H9 (cell line): ENCODE measurements around the gene NCBP1. TPM values are rescaled to one million over a fixed set of nuclear protein-coding genes. Genes with fewer than 3 reads are reported as not detected.

ENCODE experiments used
- DNase-seq: peaks from one replicate; pipeline ENCODE4 v3.0.0-alpha.2; 2017
- H2AFZ ChIP-seq: one replicate; pipeline ENCODE4 v1.6.1; 2013; ENCODE audit warnings: mild to moderate bottlenecking, low read length, control low read depth, moderate library complexity
- H2AK5ac ChIP-seq: 2 replicates; pipeline ENCODE4 v1.6.1; 2013; ENCODE audit warnings: low read length, control low read depth, mixed read lengths; ENCODE audit not compliant: insufficient read length
- H2BK120ac ChIP-seq: one replicate; pipeline ENCODE4 v1.6.1; 2013; ENCODE audit warnings: low read depth, mild to moderate bottlenecking, low read length, control low read depth, inconsistent platforms; ENCODE audit not compliant: poor library complexity, severe bottlenecking
- H2BK12ac ChIP-seq: 2 replicates; pipeline ENCODE4 v1.6.1; 2013; ENCODE audit warnings: low read length, control low read depth, mixed read lengths, low read depth; ENCODE audit not compliant: insufficient read length
- H2BK15ac ChIP-seq: 2 replicates; pipeline ENCODE4 v1.6.1; 2013; ENCODE audit warnings: low read depth, low read length, control low read depth
- H2BK20ac ChIP-seq: one replicate; pipeline ENCODE4 v1.6.1; 2013; ENCODE audit warnings: low read depth, mild to moderate bottlenecking, low read length, control low read depth, inconsistent platforms; ENCODE audit not compliant: poor library complexity, severe bottlenecking
- H2BK5ac ChIP-seq: 2 replicates; pipeline ENCODE4 v1.6.1; 2013; ENCODE audit warnings: low read length, control low read depth, mixed read lengths; ENCODE audit not compliant: insufficient read length
- H3K14ac ChIP-seq: 2 replicates; pipeline ENCODE4 v1.6.1; 2013; ENCODE audit warnings: low read length, control low read depth; ENCODE audit not compliant: insufficient read depth
- H3K18ac ChIP-seq: 2 replicates; pipeline ENCODE4 v1.6.1; 2013; ENCODE audit warnings: low read depth, mild to moderate bottlenecking, mixed read lengths, low read length, control low read depth; ENCODE audit not compliant: insufficient read length
- H3K23ac ChIP-seq: 2 replicates; pipeline ENCODE4 v1.6.1; 2013; ENCODE audit warnings: low read length, control low read depth, mixed read lengths, low read depth; ENCODE audit not compliant: insufficient read length
- H3K23me2 ChIP-seq: 2 replicates; pipeline ENCODE4 v1.6.1; 2013; ENCODE audit warnings: low read depth, mild to moderate bottlenecking, mixed read lengths, low read length, control low read depth; ENCODE audit not compliant: insufficient read length, poor library complexity, severe bottlenecking
- H3K27ac ChIP-seq: 2 replicates; pipeline ENCODE4 v1.5.1; 2013; ENCODE audit warnings: low read length, control low read depth, mixed read lengths, low read depth; ENCODE audit not compliant: insufficient read length
- H3K27me3 ChIP-seq: 2 replicates; pipeline ENCODE4 v1.6.1; 2013; ENCODE audit warnings: low read length, control low read depth, inconsistent platforms; ENCODE audit not compliant: insufficient read depth
- H3K4ac ChIP-seq: 2 replicates; pipeline ENCODE4 v1.6.1; 2013; ENCODE audit warnings: low read depth, mild to moderate bottlenecking, control low read depth, inconsistent platforms, low read length, moderate library complexity
- H3K4me1 ChIP-seq: 2 replicates; pipeline ENCODE4 v1.6.1; 2013; ENCODE audit warnings: low read length, control low read depth, inconsistent platforms; ENCODE audit not compliant: insufficient read depth
- H3K4me2 ChIP-seq: 2 replicates; pipeline ENCODE4 v1.6.1; 2013; ENCODE audit warnings: low read length, control low read depth, mixed read lengths; ENCODE audit not compliant: insufficient read length, insufficient read depth
- H3K56ac ChIP-seq: 2 replicates; pipeline ENCODE4 v1.6.1; 2013; ENCODE audit warnings: low read depth, mild to moderate bottlenecking, mixed read lengths, low read length, control low read depth; ENCODE audit not compliant: insufficient read length
- H3K79me1 ChIP-seq: 2 replicates; pipeline ENCODE4 v1.6.1; 2013; ENCODE audit warnings: low read depth, mild to moderate bottlenecking, moderate library complexity, low read length, control low read depth, inconsistent platforms; ENCODE audit not compliant: insufficient read depth, poor library complexity, severe bottlenecking
- H3K79me2 ChIP-seq: 2 replicates; pipeline ENCODE4 v1.6.1; 2013; ENCODE audit warnings: low read length, control low read depth, inconsistent platforms; ENCODE audit not compliant: insufficient read depth
- H3K9ac ChIP-seq: 2 replicates; pipeline ENCODE4 v1.6.1; 2013; ENCODE audit warnings: low read length, control low read depth, mixed read lengths; ENCODE audit not compliant: insufficient read length; ENCODE audit errors: extremely low read depth
- H3K9me3 ChIP-seq: one replicate; pipeline ENCODE4 v1.6.1; 2013; ENCODE audit warnings: low read depth, low read length, inconsistent platforms; ENCODE audit not compliant: control insufficient read depth
- H3T11ph ChIP-seq: one replicate; pipeline ENCODE4 v1.6.1; 2013; ENCODE audit warnings: mild to moderate bottlenecking, low read length, control low read depth, inconsistent platforms
- H4K20me1 ChIP-seq: one replicate; pipeline ENCODE4 v1.6.1; 2013; ENCODE audit not compliant: control insufficient read depth, insufficient read length, insufficient read depth
- H4K5ac ChIP-seq: 2 replicates; pipeline ENCODE4 v1.6.1; 2013; ENCODE audit warnings: low read depth, mild to moderate bottlenecking, mixed read lengths, low read length, control low read depth; ENCODE audit not compliant: insufficient read length
- H4K8ac ChIP-seq: replicated peaks from 2 replicates; pipeline ENCODE4 v1.6.1; 2013; ENCODE audit warnings: low read length, control low read depth, mixed read lengths, low read depth; ENCODE audit not compliant: insufficient read length
- H4K91ac ChIP-seq: 2 replicates; pipeline ENCODE4 v1.6.1; 2013; ENCODE audit warnings: low read depth, mild to moderate bottlenecking, moderate library complexity, mixed read lengths, low read length, control low read depth; ENCODE audit not compliant: insufficient read length
- H3K27ac Mint-ChIP-seq, 3 experiments: 2 replicates in 2 of 3; 3 replicates in 1 of 3; pipeline ENCODE4 v1.8.0; 2020 to 2021; ENCODE audit warnings: mixed read lengths in 3 of 3, mild to moderate bottlenecking in 1 of 3, moderate library complexity in 1 of 3
- H3K27me3 Mint-ChIP-seq: 2 replicates; pipeline ENCODE4 v1.8.0; 2021; ENCODE audit warnings: low read depth, mild to moderate bottlenecking, moderate library complexity, mixed read lengths
- H3K36me3 Mint-ChIP-seq, 3 experiments: 2 replicates in 2 of 3; 3 replicates in 1 of 3; pipeline ENCODE4 v1.8.0; 2020 to 2021; ENCODE audit warnings: low read depth in 3 of 3, mixed read lengths in 3 of 3; ENCODE audit not compliant: insufficient read depth in 1 of 3
- H3K4me1 Mint-ChIP-seq, 2 experiments: 2 replicates each; pipeline ENCODE4 v1.8.0; 2020; ENCODE audit warnings: mixed read lengths in 2 of 2
- H3K4me3 Mint-ChIP-seq, 2 experiments: 2 replicates in 1 of 2; 3 replicates in 1 of 2; pipeline ENCODE4 v1.8.0; 2020 to 2021; ENCODE audit warnings: mild to moderate bottlenecking in 2 of 2, mixed read lengths in 2 of 2, moderate library complexity in 1 of 2
- H3K9me3 Mint-ChIP-seq, 2 experiments: 2 replicates in 1 of 2; 3 replicates in 1 of 2; pipeline ENCODE4 v1.8.0; 2020; ENCODE audit warnings: mild to moderate bottlenecking in 2 of 2, mixed read lengths in 2 of 2, moderate library complexity in 1 of 2
- CTCF ChIP-seq: fragments of 200-600 bp; sonication (generic); conservative IDR thresholded peaks from 3 replicates; pipeline ENCODE4 v1.8.0; 2021; ENCODE audit warnings: antibody characterized with exemption, mild to moderate bottlenecking
- whole genome bisulfite sequencing: extraction: QIAGEN DNeasy Blood & Tissue Kit; methylation state at CpG from one replicate; pipeline ENCODE4 v1.1.7; 2013; ENCODE audit warnings: missing lambda C conversion rate, low lambda C conversion rate, mixed read lengths; ENCODE audit not compliant: insufficient read length; ENCODE audit errors: extremely low coverage; 5-methylcytosine and 5-hydroxymethylcytosine counted together
- total RNA-seq: library from RNA; stranded (reverse); gene quantifications from 2 replicates; pipeline ENCODE4 v1.2.1, GENCODE V29; 2021

NCBP1 gene
- total RNA-seq, 1 experiment from 2014 or later = 55.7 TPM

DNA sequence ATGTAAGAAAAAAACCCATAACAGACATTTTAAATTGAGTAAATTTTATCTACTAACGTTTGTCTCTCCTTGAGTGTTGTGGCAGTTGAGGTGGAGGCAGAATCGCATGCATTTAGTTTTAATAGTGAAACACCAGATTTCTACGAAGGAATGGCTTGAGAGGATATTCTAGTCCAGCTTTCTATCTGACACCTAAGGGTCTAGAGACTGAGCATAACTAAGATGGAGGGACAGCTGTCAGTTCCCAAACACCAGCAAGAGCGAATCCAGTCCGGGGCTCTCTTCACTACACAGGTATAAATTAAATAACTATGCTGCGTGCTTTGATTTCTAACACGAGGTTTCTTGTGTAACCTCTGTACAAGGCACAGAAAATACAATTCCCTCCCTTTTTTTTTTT lies 1.4 kb downstream of the NCBP1 start:
- no peak overlapping the region for H2AFZ ChIP-seq
- H3K27ac Mint-ChIP-seq = no peak overlapping the region
- H3K4me3 Mint-ChIP-seq = peak overlapping the region; percentile 93 to 95
- no peaks in the 10 kb centered on the region for H3K9me3 Mint-ChIP-seq
- H2BK20ac ChIP-seq = no peak overlapping the region
- H3K23me2 ChIP-seq = peaks cover 11% of the 10 kb centered on the region
- H4K5ac ChIP-seq = no peak overlapping the region
- TF ChIP-seq CTCF = no peak
- DNase-seq = no peak
- H3K18ac ChIP-seq = no peak overlapping the region
- H3K79me1 ChIP-seq = peaks cover 5% of the 10 kb centered on the region
- H3K36me3 Mint-ChIP-seq = peaks cover 0 to 2% (median 0%) of the 10 kb centered on the region in 3 experiments; a peak in 2 of 7 replicates
- H2AK5ac ChIP-seq = no peak overlapping the region
- H3K9ac ChIP-seq = no peak overlapping the region
- H3K27me3 Mint-ChIP-seq = no peaks in the 10 kb centered on the region
- no peak overlapping the region for H3K4ac ChIP-seq
- no peak overlapping the region for H4K8ac ChIP-seq
- no peak overlapping the region for H3K27ac ChIP-seq
- no CpG with 5 or more reads among the region's 7 CpGs for WGBS
- no peak overlapping the region for H2BK15ac ChIP-seq
- H2BK12ac ChIP-seq = no peak overlapping the region
- no peak overlapping the region for H2BK120ac ChIP-seq
- no peak overlapping the region for H3K56ac ChIP-seq
- H3K27me3 ChIP-seq = no peaks in the 10 kb centered on the region
- H3K9me3 ChIP-seq = no peaks in the 10 kb centered on the region
- no peak overlapping the region for H3T11ph ChIP-seq
- no peak overlapping the region for H2BK5ac ChIP-seq
- H3K4me2 ChIP-seq = peak overlapping the region; percentile 86
- 0 out of 2 replicates have a peak, but pooled peaks cover 6% of the 10 kb centered on the region for H3K4me1 ChIP-seq
- no peak overlapping the region for H3K14ac ChIP-seq
- H3K23ac ChIP-seq = no peak overlapping the region
- no peak overlapping the region for H4K91ac ChIP-seq
- H3K79me2 ChIP-seq = peaks cover 40% of the 10 kb centered on the region
- H3K4me1 Mint-ChIP-seq = peaks cover 19 to 34% of the 10 kb centered on the region in 2 experiments
- H4K20me1 ChIP-seq = no peaks in the 10 kb centered on the region
